ENCODE results near the gene NPL. TPM values are rescaled to one million over a fixed set of nuclear protein-coding genes. Genes with fewer than 3 reads are reported as not detected.

Gene NPL
- total RNA-seq, 1 experiment from 2014 or later, result 2.4 TPM

GRCh38 chr1:182777386-182777785, 12.2 kb upstream of the NPL start:
- H3K9me3 ChIP-seq (ENCODE audit: control insufficient read depth, low read depth, low read length), result no peaks in the 10 kb centered on the region
- no peaks in the 10 kb centered on the region; the same call in 1 of the 2 replicates for H3K27me3 Mint-ChIP-seq (ENCODE audit: low read depth)
- no peaks in the 10 kb centered on the region for H3K36me3 Mint-ChIP-seq (ENCODE audit: insufficient read depth in 1 of 3, low read depth in 3 of 3)

More at GRCh38 chr1:182777386-182777785, 12.2 kb upstream of the NPL start:
- Histone ChIP-seq H2BK120ac (ENCODE audit: low read depth, low read length, poor library complexity, severe bottlenecking) (no peak overlapping the region), H3K27me3 (ENCODE audit: insufficient read depth, low read length) (no peaks in the 10 kb centered on the region), H3K9ac (ENCODE audit: extremely low read depth, insufficient read length, low read length) (no peak overlapping the region), H3K23ac (ENCODE audit: insufficient read length, low read depth, low read length) (no peak overlapping the region), H3K14ac (ENCODE audit: insufficient read depth, low read length) (no peak overlapping the region), H2BK5ac (ENCODE audit: insufficient read length, low read length) (no peak overlapping the region), H3K4me1 (ENCODE audit: insufficient read depth, low read length) (peaks cover 3% of the 10 kb centered on the region; the same call in 1 of the 2 replicates), H4K91ac (ENCODE audit: insufficient read length, low read depth, low read length) (no peak overlapping the region), H2AFZ (ENCODE audit: low read length) (no peak overlapping the region), H3K23me2 (ENCODE audit: insufficient read length, low read depth, low read length, poor library complexity, severe bottlenecking) (no peaks in the 10 kb centered on the region), H3K79me1 (ENCODE audit: insufficient read depth, low read depth, low read length, poor library complexity, severe bottlenecking) (no peaks in the 10 kb centered on the region), H3K4me2 (ENCODE audit: insufficient read depth, insufficient read length, low read length) (no peak overlapping the region), H3K4ac (ENCODE audit: low read depth, low read length) (no peak overlapping the region), H4K5ac (ENCODE audit: insufficient read length, low read depth, low read length) (no peak overlapping the region), H4K8ac (replicated peaks; ENCODE audit: insufficient read length, low read depth, low read length) (no peak overlapping the region), H3T11ph (ENCODE audit: low read length) (no peak overlapping the region), H3K18ac (ENCODE audit: insufficient read length, low read depth, low read length) (no peak overlapping the region), H2BK12ac (ENCODE audit: insufficient read length, low read depth, low read length) (no peak overlapping the region), H2AK5ac (ENCODE audit: insufficient read length, low read length) (no peak overlapping the region), H3K79me2 (ENCODE audit: insufficient read depth, low read length) (no peaks in the 10 kb centered on the region), H2BK20ac (ENCODE audit: low read depth, low read length, poor library complexity, severe bottlenecking) (no peak overlapping the region), H2BK15ac (ENCODE audit: low read depth, low read length) (no peak overlapping the region), H4K20me1 (ENCODE audit: control insufficient read depth, insufficient read depth, insufficient read length) (no peaks in the 10 kb centered on the region), H3K27ac (ENCODE audit: insufficient read length, low read depth, low read length) (no peak overlapping the region), H3K56ac (ENCODE audit: insufficient read length, low read depth, low read length) (no peak overlapping the region)
- no peak for DNase-seq
- no peak overlapping the region for H3K27ac Mint-ChIP-seq
- H3K9me3 Mint-ChIP-seq, result no peaks in the 10 kb centered on the region
- H3K4me1 Mint-ChIP-seq, result peaks cover 15 to 17% of the 10 kb centered on the region in 2 experiments
- TF ChIP-seq, protein P1, sequence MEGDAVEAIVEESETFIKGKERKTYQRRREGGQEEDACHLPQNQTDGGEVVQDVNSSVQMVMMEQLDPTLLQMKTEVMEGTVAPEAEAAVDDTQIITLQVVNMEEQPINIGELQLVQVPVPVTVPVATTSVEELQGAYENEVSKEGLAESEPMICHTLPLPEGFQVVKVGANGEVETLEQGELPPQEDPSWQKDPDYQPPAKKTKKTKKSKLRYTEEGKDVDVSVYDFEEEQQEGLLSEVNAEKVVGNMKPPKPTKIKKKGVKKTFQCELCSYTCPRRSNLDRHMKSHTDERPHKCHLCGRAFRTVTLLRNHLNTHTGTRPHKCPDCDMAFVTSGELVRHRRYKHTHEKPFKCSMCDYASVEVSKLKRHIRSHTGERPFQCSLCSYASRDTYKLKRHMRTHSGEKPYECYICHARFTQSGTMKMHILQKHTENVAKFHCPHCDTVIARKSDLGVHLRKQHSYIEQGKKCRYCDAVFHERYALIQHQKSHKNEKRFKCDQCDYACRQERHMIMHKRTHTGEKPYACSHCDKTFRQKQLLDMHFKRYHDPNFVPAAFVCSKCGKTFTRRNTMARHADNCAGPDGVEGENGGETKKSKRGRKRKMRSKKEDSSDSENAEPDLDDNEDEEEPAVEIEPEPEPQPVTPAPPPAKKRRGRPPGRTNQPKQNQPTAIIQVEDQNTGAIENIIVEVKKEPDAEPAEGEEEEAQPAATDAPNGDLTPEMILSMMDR (conservative IDR thresholded peaks at IDR 0.05), result no peak
- H3K4me3 Mint-ChIP-seq, result no peak overlapping the region
